ENCODE data around the gene NANS.
"Not testable (repeated sequence)": the region's sequence is repeated elsewhere in the genome, so short reads cannot be mapped to it uniquely, and the experiment has no call there.

The NANS gene

DNA sequence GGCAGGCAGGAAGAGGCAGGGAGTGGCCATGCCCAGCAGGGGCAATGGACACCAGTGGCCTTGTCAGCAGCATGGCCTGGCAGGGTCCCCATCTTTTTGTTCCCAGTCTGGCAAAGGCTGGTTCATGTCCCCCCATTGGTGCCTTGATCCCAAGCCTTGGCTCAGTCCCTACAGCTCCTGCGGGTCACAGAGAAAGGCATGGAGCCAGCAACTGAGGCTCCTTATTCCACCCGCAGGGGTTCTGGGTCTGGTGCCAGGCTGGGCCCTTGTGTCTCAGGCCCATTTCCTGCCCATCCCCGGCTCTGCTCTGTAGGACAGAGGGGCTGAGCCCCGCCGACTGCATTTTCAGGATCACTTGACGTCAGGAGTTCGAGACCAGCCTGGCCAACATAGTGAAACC, 48.5 kb downstream of the NANS start:
- Histone ChIP-seq H3K4me2 (no peak overlapping the region), H3K27me3 (ENCODE audit: insufficient read depth, low read depth) (no peaks in the 10 kb centered on the region), H3K27ac (no peak overlapping the region), H3K4me3 (IDR thresholded peaks at IDR 0.05; ENCODE audit: insufficient read depth, low read depth, low read length) (no peak overlapping the region), H3K4me1 (ENCODE audit: low read depth, poor library complexity, severe bottlenecking) (peaks cover 92% of the 10 kb centered on the region), H3K9ac (no peak overlapping the region), H3K79me2 (ENCODE audit: insufficient read depth, low read depth) (peaks cover 32% of the 10 kb centered on the region; the same call in 1 of the 2 replicates), H4K20me1 (ENCODE audit: insufficient read depth) (no peaks in the 10 kb centered on the region), H2AFZ (ENCODE audit: low read depth) (no peak overlapping the region), H3K36me3 (ENCODE audit: insufficient read depth) (no peaks in the 10 kb centered on the region)
- no peak for TF ChIP-seq CTCF (conservative IDR thresholded peaks at IDR 0.05; ENCODE audit: low read depth, low read length)

GRCh38 chr9:98107926-98108325, 51.4 kb downstream of the NANS start:
- H3K9ac ChIP-seq = no peak overlapping the region
- H4K20me1 ChIP-seq (ENCODE audit: insufficient read depth) = no peaks in the 10 kb centered on the region
- peak overlapping the region; percentile 6; the same call in 1 of the 2 replicates for H3K27ac ChIP-seq
- TF ChIP-seq CTCF (conservative IDR thresholded peaks at IDR 0.05; ENCODE audit: low read depth, low read length) = no peak
- peaks cover 66% of the 10 kb centered on the region for H3K4me1 ChIP-seq (ENCODE audit: low read depth, poor library complexity, severe bottlenecking)
- H2AFZ ChIP-seq (ENCODE audit: low read depth) = no peak overlapping the region
- H3K4me2 ChIP-seq = peak overlapping the region; percentile 23; the same call in 1 of the 2 replicates
- H3K36me3 ChIP-seq (ENCODE audit: insufficient read depth) = no peaks in the 10 kb centered on the region
- no peak overlapping the region for H3K4me3 ChIP-seq (IDR thresholded peaks at IDR 0.05; ENCODE audit: insufficient read depth, low read depth, low read length)
- H3K27me3 ChIP-seq (ENCODE audit: insufficient read depth, low read depth) = no peaks in the 10 kb centered on the region
- H3K79me2 ChIP-seq (ENCODE audit: insufficient read depth, low read depth) = peaks cover 30% of the 10 kb centered on the region; the same call in 1 of the 2 replicates

DNA sequence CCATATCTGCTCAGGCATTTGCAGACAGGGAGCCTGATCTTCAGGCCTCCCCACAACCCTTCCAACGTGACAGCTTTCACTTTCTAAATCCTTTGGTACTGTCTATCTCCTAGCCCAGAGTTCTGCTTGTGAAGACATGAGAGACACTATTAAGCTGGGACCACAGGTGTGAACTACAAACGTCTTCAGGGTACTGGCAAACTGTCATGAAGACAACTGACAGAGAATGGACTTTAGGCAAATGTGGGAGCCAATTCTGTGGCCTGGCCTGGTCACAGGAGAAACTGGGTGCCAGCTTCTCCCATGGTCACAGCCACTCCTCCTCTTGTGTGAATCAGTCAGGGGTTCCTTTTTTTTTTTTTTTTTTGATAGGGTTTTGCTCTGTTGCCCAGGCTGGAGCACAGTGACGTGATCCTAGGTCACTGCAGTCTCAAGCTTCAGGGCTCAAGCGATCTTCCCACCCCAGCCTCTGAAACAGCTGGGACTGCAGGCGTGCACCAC, 52.0 kb downstream of the NANS start:
- peak overlapping the region; percentile 23 for H3K4me2 ChIP-seq

GRCh38 chr9:98109052-98109451, 52.5 kb downstream of the NANS start:
- Histone ChIP-seq H2AFZ (ENCODE audit: low read depth) (no peak overlapping the region), H3K27ac (peak overlapping the region; percentile 6; the same call in 1 of the 2 replicates), H3K79me2 (ENCODE audit: insufficient read depth, low read depth) (peaks cover 27% of the 10 kb centered on the region; the same call in 1 of the 2 replicates), H3K4me2 (peak overlapping the region; percentile 23; the same call in 1 of the 2 replicates), H3K4me3 (IDR thresholded peaks at IDR 0.05; ENCODE audit: insufficient read depth, low read depth, low read length) (no peak overlapping the region), H3K27me3 (ENCODE audit: insufficient read depth, low read depth) (no peaks in the 10 kb centered on the region), H4K20me1 (ENCODE audit: insufficient read depth) (no peaks in the 10 kb centered on the region), H3K4me1 (ENCODE audit: low read depth, poor library complexity, severe bottlenecking) (peaks cover 55% of the 10 kb centered on the region), H3K9ac (no peak overlapping the region), H3K36me3 (ENCODE audit: insufficient read depth) (no peaks in the 10 kb centered on the region)
- TF ChIP-seq CTCF (conservative IDR thresholded peaks at IDR 0.05; ENCODE audit: low read depth, low read length) = no peak

More for the DNA sequence above, 52.0 kb downstream of the NANS start:
- H3K4me3 ChIP-seq (IDR thresholded peaks at IDR 0.05; ENCODE audit: insufficient read depth, low read depth, low read length) = no peak overlapping the region
- no peak for TF ChIP-seq CTCF (conservative IDR thresholded peaks at IDR 0.05; ENCODE audit: low read depth, low read length)
- H3K36me3 ChIP-seq (ENCODE audit: insufficient read depth) = no peaks in the 10 kb centered on the region
- H3K4me1 ChIP-seq (ENCODE audit: low read depth, poor library complexity, severe bottlenecking) = peaks cover 60% of the 10 kb centered on the region
- no peak overlapping the region for H2AFZ ChIP-seq (ENCODE audit: low read depth)
- peaks cover 30% of the 10 kb centered on the region; the same call in 1 of the 2 replicates for H3K79me2 ChIP-seq (ENCODE audit: insufficient read depth, low read depth)
- no peaks in the 10 kb centered on the region for H3K27me3 ChIP-seq (ENCODE audit: insufficient read depth, low read depth)
- peak overlapping the region; percentile 6; the same call in 1 of the 2 replicates for H3K27ac ChIP-seq
- H4K20me1 ChIP-seq (ENCODE audit: insufficient read depth) = no peaks in the 10 kb centered on the region
- H3K9ac ChIP-seq = no peak overlapping the region

- H2AFZ ChIP-seq (ENCODE audit: low read depth); H3K9ac ChIP-seq; H3K27me3 ChIP-seq (ENCODE audit: insufficient read depth, low read depth); H4K20me1 ChIP-seq (ENCODE audit: insufficient read depth); H3K27ac ChIP-seq; H3K4me3 ChIP-seq (IDR thresholded peaks at IDR 0.05; ENCODE audit: insufficient read depth, low read depth, low read length); H3K36me3 ChIP-seq (ENCODE audit: insufficient read depth): not testable (repeated sequence)
- Histone ChIP-seq H3K4me2 (peak overlapping the region; percentile 80), H3K79me2 (ENCODE audit: insufficient read depth, low read depth) (peaks cover 29% of the 10 kb centered on the region), H3K4me1 (ENCODE audit: low read depth, poor library complexity, severe bottlenecking) (peaks cover 31% of the 10 kb centered on the region)
Measured at GRCh38 chr9:98117097-98117496, 60.6 kb downstream of the NANS start.
